SKM-1 (cell line): ENCODE results near the gene MORC3.
"Not testable (repeated sequence)": the region's sequence is repeated elsewhere in the genome, so short reads cannot be mapped to it uniquely, and the experiment has no call there.

ENCODE experiments used
- DNase-seq: peaks from one replicate; lab custom pipeline; 2025; ENCODE audit not compliant: unreplicated experiment; lab: John Stamatoyannopoulos, UW

MORC3 gene

GRCh38 chr21:36381841-36382589 lies 62.0 kb downstream of the MORC3 start:
- no peak for DNase-seq

- DNase-seq: not testable (repeated sequence)
Measured at GRCh38 chr21:36382722-36383121, 62.7 kb downstream of the MORC3 start.

GRCh38 chr21:36384885-36385232 lies 64.9 kb downstream of the MORC3 start:
- no peak for DNase-seq

- DNase-seq: peak; percentile 58
Measured at GRCh38 chr21:36385233-36386030, 65.4 kb downstream of the MORC3 start, which contains the start of gene CHAF1B. TSS of gene CHAF1B (plus strand) at chr21:36385392. CDS start at chr21:36386137, 745 bp downstream.

- DNase-seq: no peak
Measured at GRCh38 chr21:36386031-36386642, 66.1 kb downstream of the MORC3 start.

GRCh38 chr21:36388096-36388495 lies 68.1 kb downstream of the MORC3 start:
- DNase-seq: no peak

GRCh38 chr21:36388835-36389234 lies 68.8 kb downstream of the MORC3 start:
- no peak for DNase-seq

GRCh38 chr21:36391649-36392048 lies 71.7 kb downstream of the MORC3 start:
- not testable (repeated sequence) for DNase-seq

- DNase-seq: no peak
Measured at GRCh38 chr21:36395353-36396111, 75.5 kb downstream of the MORC3 start.

GRCh38 chr21:36396325-36396724 lies 76.3 kb downstream of the MORC3 start:
- no peak for DNase-seq

- no peak for DNase-seq
Measured at GRCh38 chr21:36396971-36397370, 77.0 kb downstream of the MORC3 start.

- no peak for DNase-seq
Measured at GRCh38 chr21:36397606-36398005, 77.6 kb downstream of the MORC3 start.

- not testable (repeated sequence) for DNase-seq
Measured at GRCh38 chr21:36399736-36400135, 79.7 kb downstream of the MORC3 start.

- DNase-seq: no peak
Measured at GRCh38 chr21:36400719-36401118, 80.7 kb downstream of the MORC3 start.

- no peak for DNase-seq
Measured at GRCh38 chr21:36402339-36402738, 82.3 kb downstream of the MORC3 start.

GRCh38 chr21:36403713-36404112 lies 83.7 kb downstream of the MORC3 start:
- no peak for DNase-seq

- DNase-seq: no peak
Measured at GRCh38 chr21:36408568-36408967, 88.6 kb downstream of the MORC3 start.

- no peak for DNase-seq
Measured at GRCh38 chr21:36411301-36411700, 91.3 kb downstream of the MORC3 start.

- DNase-seq: no peak
Measured at GRCh38 chr21:36412916-36413315, 92.9 kb downstream of the MORC3 start.

GRCh38 chr21:36415375-36415774 lies 95.4 kb downstream of the MORC3 start:
- DNase-seq: no peak

- no peak for DNase-seq
Measured at GRCh38 chr21:36419241-36419640, 99.2 kb downstream of the MORC3 start.
